ENCODE results near the gene ELF3. TPM values are rescaled to one million over a fixed set of nuclear protein-coding genes. Genes with fewer than 3 reads are reported as not detected.
A peak's percentile ranks its signal among the peaks of the same experiment; 100 is the strongest.

ELF3 gene
- total and polyA plus RNA-seq, 2 of the 13 experiments (the other 11 are each of a cell fraction or from before 2014, with no cell fraction given), result 11.5 to 55.1 TPM

GRCh38 chr1:202018468-202019234, 8.3 kb downstream of the ELF3 start (continued):
- TF ChIP-seq RXRB (CRISPR knock-in tag; IDR thresholded peaks at IDR 0.05; ENCODE audit: borderline replicate concordance) (peak; percentile 71), ZNF775 (CRISPR knock-in tag; IDR thresholded peaks at IDR 0.05; ENCODE audit: borderline replicate concordance) (no peak), NR3C1 (CRISPR knock-in tag; IDR thresholded peaks at IDR 0.05) (no peak), MLLT10 (CRISPR knock-in tag; IDR thresholded peaks at IDR 0.05) (no peak), MYC (CRISPR knock-in tag; IDR thresholded peaks at IDR 0.05; ENCODE audit: borderline replicate concordance) (no peak), NR2F6 (IDR thresholded peaks at IDR 0.05) (peak; percentile 69), NR2F6 (CRISPR knock-in tag; IDR thresholded peaks at IDR 0.05) (peak; percentile 72; the same call in 1 of the 2 replicates), ZSCAN22 (CRISPR knock-in tag; IDR thresholded peaks at IDR 0.05) (no peak), CEBPZ (IDR thresholded peaks at IDR 0.05; ENCODE audit: low read length) (no peak), SMAD9 (CRISPR knock-in tag; IDR thresholded peaks at IDR 0.05) (no peak), PLSCR1 (CRISPR knock-in tag; IDR thresholded peaks at IDR 0.05; ENCODE audit: borderline replicate concordance) (no peak), ZNF7 (CRISPR knock-in tag; IDR thresholded peaks at IDR 0.05) (no peak), ZNF569 (CRISPR knock-in tag; IDR thresholded peaks at IDR 0.05; ENCODE audit: borderline replicate concordance) (no peak), ZNF670 (CRISPR knock-in tag; IDR thresholded peaks at IDR 0.05; ENCODE audit: borderline replicate concordance) (peak; percentile 53; the same call in 1 of the 2 replicates), TAF1 (CRISPR knock-in tag; IDR thresholded peaks at IDR 0.05) (0 out of 2 replicates have a peak, but pooled peaks have one; percentile 26), FOXP1 (IDR thresholded peaks at IDR 0.05) (peak; percentile 63), FOXP1 (CRISPR knock-in tag; IDR thresholded peaks at IDR 0.05) (peak; percentile 92), ZBTB25 (CRISPR knock-in tag; IDR thresholded peaks at IDR 0.05) (no peak), SNAPC4 (CRISPR knock-in tag; IDR thresholded peaks at IDR 0.05) (peak; percentile 65; the same call in 1 of the 2 replicates), ZNF629 (CRISPR knock-in tag; conservative IDR thresholded peaks at IDR 0.05) (0 out of 2 replicates have a peak, but pooled peaks have one; percentile 15), JUNB (CRISPR knock-in tag; IDR thresholded peaks at IDR 0.05; ENCODE audit: borderline replicate concordance) (peak; percentile 54; the same call in 1 of the 2 replicates)
